NCI-H510A (cell line): ENCODE measurements around the gene POLR1E.
A peak's percentile ranks its signal among the peaks of the same experiment; 100 is the strongest.
"Not testable (repeated sequence)": the region's sequence is repeated elsewhere in the genome, so short reads cannot be mapped to it uniquely, and the experiment has no call there.

Experiments
- DNase-seq: peaks from one replicate; lab custom pipeline; 2025; lab: John Stamatoyannopoulos, UW

The POLR1E gene

DNA sequence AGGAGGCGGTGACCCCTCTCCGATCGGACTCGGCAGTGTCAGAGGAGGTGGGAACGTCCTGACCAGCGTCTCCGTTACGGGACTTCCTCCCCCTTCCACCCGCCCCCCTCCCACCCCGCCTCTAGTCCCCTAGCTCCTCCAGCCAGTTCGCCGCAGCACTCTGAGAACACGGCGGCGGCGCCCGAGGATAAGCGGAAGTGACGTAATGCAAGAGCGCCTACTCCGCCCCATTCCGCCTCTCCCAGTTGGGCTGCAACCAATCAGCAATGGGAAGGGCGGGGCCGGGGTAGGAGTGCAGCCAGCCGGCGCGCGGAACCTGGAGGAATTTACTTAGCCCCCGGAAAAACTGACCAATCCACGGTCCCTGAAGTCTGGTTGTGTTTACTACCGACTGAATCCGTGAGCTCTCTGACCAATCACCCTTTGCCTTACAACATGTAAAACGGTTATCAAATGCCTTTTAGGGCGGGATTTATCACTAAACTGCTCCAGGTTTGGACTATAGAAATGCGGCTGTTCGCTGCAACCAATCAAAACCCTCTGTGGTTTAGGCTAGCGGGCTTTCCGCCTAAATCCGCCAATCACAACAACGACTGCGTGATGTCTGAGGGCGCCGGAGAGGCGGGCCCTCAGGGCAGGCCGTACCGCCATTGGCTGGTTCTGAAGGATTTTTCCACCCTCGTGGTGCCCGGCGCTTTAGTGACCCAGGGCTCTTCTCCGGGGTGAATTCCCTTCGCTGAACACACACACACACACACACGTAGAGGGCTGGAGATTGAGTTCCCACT is 20.3 kb upstream of the POLR1E start, which contains the start of gene ZBTB5:
TSS of gene ZBTB5 (minus strand) at position 202 of the 788 bp plus-strand sequence. CDS start 22,899 bp downstream, outside the sequence.
- DNase-seq, result peak; percentile 98

GRCh38 chr9:37466037-37466709 is 19.6 kb upstream of the POLR1E start:
- peak; percentile 38 for DNase-seq

- not testable (repeated sequence) for DNase-seq
Observed at GRCh38 chr9:37467530-37467929, 18.2 kb upstream of the POLR1E start.

- no peak for DNase-seq
Observed at GRCh38 chr9:37468620-37469019, 17.1 kb upstream of the POLR1E start.

DNA sequence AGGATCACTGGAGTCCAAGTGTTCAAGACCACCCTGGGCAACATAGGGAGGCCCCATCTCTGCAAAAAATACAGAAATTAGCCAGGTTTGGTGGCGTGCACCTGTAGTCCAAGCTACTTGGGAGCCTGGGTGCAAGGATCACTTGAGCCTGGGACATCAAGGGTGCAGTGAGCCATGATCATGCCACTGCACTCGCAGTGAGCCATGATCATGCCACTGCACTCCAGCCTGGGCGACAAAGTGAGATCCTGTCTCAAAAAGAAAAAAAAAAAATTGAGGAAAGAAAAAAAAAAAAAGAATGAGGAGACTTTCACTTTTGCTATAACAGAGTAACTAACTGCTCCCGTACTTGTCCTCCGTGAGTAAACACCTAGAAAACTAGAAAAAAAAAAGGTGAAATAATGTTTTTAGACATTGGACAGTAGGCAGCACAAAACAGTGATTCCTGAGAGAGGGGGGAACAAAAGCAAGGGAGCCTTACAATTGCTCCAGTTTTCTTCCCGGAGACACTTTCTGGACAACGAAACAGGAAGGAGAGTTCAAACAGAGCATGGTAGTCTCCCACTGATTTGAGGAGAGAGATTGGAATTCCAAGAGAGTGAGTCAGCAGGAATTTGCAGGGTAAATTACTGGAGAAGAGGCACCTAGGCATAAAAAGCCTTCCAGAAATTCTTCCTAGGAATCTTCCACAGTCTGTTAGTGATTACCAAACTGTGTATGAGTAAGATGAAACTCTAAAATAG is 13.6 kb upstream of the POLR1E start:
- DNase-seq, result no peak

DNA sequence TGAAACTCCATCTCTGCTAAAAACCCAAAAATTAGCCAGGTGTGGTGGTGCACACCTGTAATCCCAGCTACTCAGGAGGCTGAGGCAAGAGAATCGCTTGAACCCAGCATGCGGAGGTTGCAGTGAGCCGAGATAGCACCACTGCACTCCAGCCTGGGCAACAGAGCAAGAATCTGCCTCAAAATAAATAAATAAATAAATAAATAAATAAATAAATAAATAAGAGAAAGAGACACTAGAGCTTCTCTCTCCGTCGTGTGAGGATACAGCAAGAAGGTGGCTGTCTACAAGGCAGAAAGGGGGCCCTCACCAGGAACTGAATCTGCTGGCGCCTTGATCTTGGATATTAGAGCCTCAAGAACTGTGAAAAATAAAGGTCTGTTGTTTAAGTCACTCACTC is 11.8 kb upstream of the POLR1E start:
- not testable (repeated sequence) for DNase-seq

DNA sequence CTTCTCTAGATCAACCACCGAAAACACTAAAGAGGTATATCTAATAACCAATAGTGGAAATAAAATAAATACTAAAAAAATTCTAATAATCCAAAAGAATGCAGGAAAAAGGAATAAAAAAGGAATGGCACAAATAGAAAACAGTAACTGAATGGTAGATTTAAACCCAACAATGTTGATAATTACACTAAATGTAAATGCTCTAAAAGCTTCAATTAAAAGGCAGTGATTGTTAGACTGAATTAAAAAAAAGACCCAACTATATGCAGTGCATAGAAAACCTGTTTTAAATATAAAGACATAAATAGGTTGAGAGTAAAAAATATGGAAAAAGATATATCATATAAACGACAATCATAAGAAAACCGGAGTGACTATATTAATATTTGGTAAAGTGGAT is 11.3 kb upstream of the POLR1E start:
- DNase-seq, result no peak

- DNase-seq, result no peak
Observed at GRCh38 chr9:37476930-37477329, 8.8 kb upstream of the POLR1E start.

- not testable (repeated sequence) for DNase-seq
Observed at GRCh38 chr9:37477443-37477842, 8.3 kb upstream of the POLR1E start.

DNA sequence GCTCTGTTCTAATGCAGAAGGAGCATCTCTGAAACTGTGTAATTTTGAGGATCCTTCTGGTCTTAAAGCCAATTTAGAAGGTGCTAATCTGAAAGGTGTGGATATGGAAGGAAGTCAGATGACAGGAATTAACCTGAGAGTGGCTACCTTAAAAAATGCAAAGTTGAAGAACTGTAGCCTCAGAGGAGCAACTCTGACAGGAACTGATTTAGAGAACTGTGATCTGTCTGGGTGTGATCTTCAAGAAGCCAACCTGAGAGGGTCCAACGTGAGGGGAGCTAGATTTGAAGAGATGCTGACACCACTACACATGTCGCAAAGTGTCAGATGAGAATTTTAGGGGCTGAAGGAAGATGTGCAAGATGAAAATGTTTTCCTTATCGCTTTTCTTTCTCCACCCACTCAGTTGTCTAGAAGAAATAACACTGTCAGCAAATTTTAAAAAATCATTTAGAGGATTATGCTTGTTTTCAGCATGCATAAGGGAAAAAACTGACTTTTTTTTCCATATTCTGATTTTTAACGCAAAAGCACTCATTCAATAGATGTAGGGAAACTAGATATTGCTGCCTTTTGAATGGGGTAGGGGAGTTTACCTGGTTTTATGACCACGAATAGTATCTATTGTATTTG is 7.6 kb upstream of the POLR1E start:
- not testable (repeated sequence) for DNase-seq

DNA sequence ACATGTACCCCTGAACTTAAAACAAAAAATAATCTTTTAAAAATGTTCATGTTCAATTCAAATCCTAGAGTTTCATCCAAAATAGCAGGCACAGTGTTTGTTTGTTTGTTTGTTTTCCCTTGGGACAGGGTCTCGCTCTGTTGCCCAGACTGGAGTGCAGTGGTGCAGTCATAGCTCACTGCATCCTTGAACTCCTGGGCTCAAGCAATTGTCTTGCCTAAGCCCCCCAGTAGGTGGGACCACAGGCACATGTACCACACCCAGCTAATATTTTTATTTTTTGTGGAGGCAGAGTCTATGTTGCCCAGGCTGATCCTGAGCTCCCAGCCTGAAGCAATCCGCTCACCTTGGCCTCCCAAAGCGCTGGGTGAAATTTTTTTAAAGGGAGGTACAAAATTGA is 5.0 kb upstream of the POLR1E start:
- DNase-seq, result no peak

DNA sequence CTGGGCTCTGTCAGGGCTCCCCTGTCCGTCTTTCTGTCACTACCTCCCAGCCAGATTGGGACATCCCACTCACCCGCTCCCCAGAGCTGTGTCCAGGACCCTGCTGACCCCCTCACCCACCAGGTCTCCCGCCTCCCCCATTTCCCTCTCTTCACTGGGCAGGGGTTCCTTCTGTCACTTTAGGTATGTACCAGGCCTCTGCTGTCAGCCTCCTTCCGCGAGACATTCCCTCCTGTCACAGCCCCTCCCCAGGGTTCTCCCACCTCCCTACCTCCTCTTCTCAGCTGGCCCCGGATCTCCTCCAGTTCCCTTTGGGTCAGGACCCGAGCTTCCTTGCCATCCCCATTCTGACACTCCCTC is 488 bp downstream of the POLR1E start:
- DNase-seq, result no peak

DNA sequence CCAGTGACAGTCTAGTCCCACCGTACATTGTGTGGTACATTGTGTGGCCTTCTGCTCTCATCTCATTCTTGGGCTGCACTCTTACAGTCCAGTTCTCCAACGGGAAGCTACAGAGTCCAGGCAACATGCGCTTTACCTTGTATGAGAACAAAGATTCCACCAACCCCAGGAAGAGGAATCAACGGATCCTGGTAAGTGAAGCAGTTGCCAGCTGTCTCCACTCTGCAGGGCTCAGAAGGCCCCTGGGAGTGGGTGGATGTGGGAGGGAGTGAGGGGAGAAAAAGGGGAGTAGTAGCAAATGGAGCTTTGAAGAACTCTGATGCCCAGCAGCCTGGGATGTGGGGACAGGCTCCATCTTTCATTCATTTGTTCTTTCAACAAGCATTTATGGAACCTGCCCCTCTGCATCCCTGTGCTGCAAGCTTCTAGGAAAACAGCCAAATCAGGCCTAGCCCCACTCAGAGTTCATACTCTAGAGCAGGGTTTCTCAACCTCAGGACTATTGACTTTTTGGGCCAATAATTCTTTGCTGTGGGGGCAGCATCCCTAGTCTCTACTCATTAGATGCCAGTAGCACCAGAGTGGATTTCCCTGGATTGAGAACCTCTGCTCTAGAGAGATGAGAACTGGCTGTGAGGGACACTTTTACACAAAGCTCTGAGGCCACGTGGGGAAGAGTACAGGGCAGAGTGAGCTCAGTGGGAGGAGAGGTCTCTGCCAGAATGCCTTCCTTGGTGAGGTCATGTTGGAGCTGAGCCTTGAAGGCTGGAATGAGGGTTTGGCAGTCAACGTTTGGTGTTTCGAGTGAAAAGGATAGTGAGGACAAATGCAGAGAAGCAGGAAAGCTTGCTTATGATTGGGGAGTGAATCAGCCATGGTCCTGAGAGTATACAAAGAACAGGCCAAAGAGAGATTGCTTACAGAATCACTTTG is 1.1 kb downstream of the POLR1E start:
- DNase-seq, result no peak

GRCh38 chr9:37491939-37492338 is 6.2 kb downstream of the POLR1E start:
- no peak for DNase-seq

GRCh38 chr9:37495571-37495970 is 9.8 kb downstream of the POLR1E start:
- no peak for DNase-seq

GRCh38 chr9:37496020-37496419 is 10.3 kb downstream of the POLR1E start:
- DNase-seq, result no peak

- DNase-seq, result no peak
Observed at GRCh38 chr9:37497320-37497719, 11.6 kb downstream of the POLR1E start.

- no peak for DNase-seq
Observed at GRCh38 chr9:37498457-37498856, 12.7 kb downstream of the POLR1E start.

- no peak for DNase-seq
Observed at GRCh38 chr9:37499297-37499696, 13.5 kb downstream of the POLR1E start.

- DNase-seq, result no peak
Observed at GRCh38 chr9:37501957-37502596, 16.3 kb downstream of the POLR1E start.

GRCh38 chr9:37503736-37504135 is 18.0 kb downstream of the POLR1E start:
- DNase-seq, result no peak
